Stimulated activated CD4-positive, alpha-beta T cell treated with anti-CD3 and anti-CD28 coated beads, Interleukin-1b, Interleukin-23, amount 100 ng/mL, for 24 hours (primary cell): Measurements from ENCODE around the gene PHLDA3.

Experiments used
- DNase-seq, 4 experiments: peaks; one replicate each; pipeline ENCODE4 v3.0.0-alpha.2; 2020; ENCODE audit warnings: low read depth in 4 of 4, low spot score in 1 of 4

Gene PHLDA3

GRCh38 chr1:201468844-201469644 lies at the start of gene PHLDA3:
PHLDA3 (minus strand) TSS chr1:201469188; CDS start chr1:201468786, 402 bp downstream.
- peak in 2 of 4 experiments; percentile 16 to 18 for DNase-seq

- no peak for DNase-seq
Observed at GRCh38 chr1:201518071-201518470, 49.1 kb upstream of the PHLDA3 start.

- no peak for DNase-seq
Observed at GRCh38 chr1:201517631-201518030, 48.6 kb upstream of the PHLDA3 start.

- DNase-seq = no peak
Observed at GRCh38 chr1:201516511-201517127, 47.6 kb upstream of the PHLDA3 start.

GRCh38 chr1:201515895-201516294 lies 46.9 kb upstream of the PHLDA3 start:
- DNase-seq = no peak

GRCh38 chr1:201515062-201515750 lies 46.2 kb upstream of the PHLDA3 start:
- no peak for DNase-seq

GRCh38 chr1:201514466-201514865 lies 45.5 kb upstream of the PHLDA3 start:
- no peak for DNase-seq

GRCh38 chr1:201513498-201514243 lies 44.7 kb upstream of the PHLDA3 start:
- DNase-seq = no peak

GRCh38 chr1:201511941-201512539 lies 43.1 kb upstream of the PHLDA3 start:
- no peak for DNase-seq

- DNase-seq = no peak
Observed at GRCh38 chr1:201511396-201511940, 42.5 kb upstream of the PHLDA3 start.

GRCh38 chr1:201510734-201511133 lies 41.7 kb upstream of the PHLDA3 start:
- no peak for DNase-seq

GRCh38 chr1:201509601-201510374 lies 40.8 kb upstream of the PHLDA3 start:
- DNase-seq = no peak

- DNase-seq = no peak
Observed at GRCh38 chr1:201508809-201509208, 39.8 kb upstream of the PHLDA3 start.

- DNase-seq = no peak
Observed at GRCh38 chr1:201507360-201507675, 38.3 kb upstream of the PHLDA3 start.

- peak; percentile 59 to 78 (median 68) for DNase-seq
Observed at GRCh38 chr1:201506557-201507359, 37.8 kb upstream of the PHLDA3 start, which contains the start of gene CSRP1. CSRP1 (minus strand) TSS chr1:201507123; CDS start chr1:201496303, 10,820 bp downstream.

GRCh38 chr1:201506092-201506491 lies 37.1 kb upstream of the PHLDA3 start:
- DNase-seq = no peak

GRCh38 chr1:201505503-201505890 lies 36.5 kb upstream of the PHLDA3 start:
- no peak for DNase-seq

GRCh38 chr1:201504799-201505502 lies 36.0 kb upstream of the PHLDA3 start:
- DNase-seq = no peak
